A549 (cell line): ENCODE measurements around the gene WRNIP1. TPM values are rescaled to one million over a fixed set of nuclear protein-coding genes. Genes with fewer than 3 reads are reported as not detected.

Experiments used
- ATAC-seq, 2 experiments: fragments of 200-7000 bp in 1 of 2; fragments of >200 bp in 1 of 2; cut with Nextera tagmentation in 1 of 2; cut with Tn5 transposase in 1 of 2; 3 replicates each; pipeline versions ENCODE4 v1.8.0 to v1.9.1; 2018 to 2020; ENCODE audit warnings: mild to moderate bottlenecking in 1 of 2, moderate library complexity in 1 of 2
- CTCF ChIA-PET: fragments of 300-600 bp; sonication (Branson Sonifier 250); formaldehyde crosslinking; extraction: SDS; loops from one replicate; lab custom pipeline; 2021; ENCODE audit warnings: antibody characterized with exemption, inconsistent platforms; lab: Yijun Ruan, JAX
- POLR2A ChIA-PET: fragments of 350-600 bp; formaldehyde crosslinking; extraction: SDS; loops from one replicate; lab custom pipeline; 2021; ENCODE audit warnings: antibody characterized with exemption, inconsistent platforms; lab: Yijun Ruan, JAX
- DNase-seq, 2 experiments: peaks; one replicate each; pipeline versions ENCODE4 v3.0.0 to v3.0.0-alpha.2; 2011 to 2016; ENCODE audit warnings: low read depth in 1 of 2, low spot score in 1 of 2
- FAIRE-seq: peaks from 2 replicates; lab custom pipeline; 2011; peaks lifted over from hg19 to GRCh38; lab: Jason Lieb, UNC
- H3K27ac ChIP-seq, 2 experiments: fragments of >200 bp; sonication (Bioruptor Twin); formaldehyde crosslinking; 3 replicates each; pipeline ENCODE4 v1.5.1; 2016 to 2017
- H3K4me1 ChIP-seq: fragments of >200 bp; sonication (Bioruptor Twin); formaldehyde crosslinking; 3 replicates; pipeline ENCODE4 v1.6.1; 2016
- H3K4me2 ChIP-seq: fragments of >200 bp; sonication (Bioruptor Twin); formaldehyde crosslinking; 3 replicates; pipeline ENCODE4 v1.6.1; 2016
- H3K4me3 ChIP-seq: fragments of >200 bp; sonication (Bioruptor Twin); formaldehyde crosslinking; 3 replicates; pipeline ENCODE4 v1.5.1; 2016
- H3K9me3 ChIP-seq: fragments of >200 bp; sonication (Bioruptor Twin); formaldehyde crosslinking; 3 replicates; pipeline ENCODE4 v1.6.1; 2016
- BHLHE40 ChIP-seq: IDR thresholded peaks from 2 replicates; pipeline ENCODE4 v1.6.1; 2012; ENCODE audit warnings: low read depth, low read length, inconsistent platforms
- CHD2 ChIP-seq: fragments of 150-350 bp; IDR thresholded peaks from 2 replicates; pipeline ENCODE4 v1.6.1; 2014; ENCODE audit warnings: low read length; ENCODE audit not compliant: partially characterized antibody
- EHF ChIP-seq: fragments of 250-450 bp; sonication (Bioruptor Pico); IDR thresholded peaks from 2 replicates; pipeline ENCODE4 v1.5.0; 2020; ENCODE audit warnings: mild to moderate bottlenecking
- EP300 ChIP-seq, 2 experiments: fragments of >200 bp; sonication (Bioruptor Twin); formaldehyde crosslinking; IDR thresholded peaks; 2 replicates in 1 of 2; 3 replicates in 1 of 2; pipeline ENCODE4 v1.6.1; 2016 to 2017
- FOXS1 ChIP-seq: fragments of 250-450 bp; sonication (Bioruptor Pico); IDR thresholded peaks from 2 replicates; pipeline ENCODE4 v1.5.0; 2020; ENCODE audit warnings: mild to moderate bottlenecking, moderate library complexity
- HOXB5 ChIP-seq: fragments of 250-450 bp; sonication (Bioruptor Pico); IDR thresholded peaks from 2 replicates; pipeline ENCODE4 v1.5.0; 2020; ENCODE audit warnings: mild to moderate bottlenecking, moderate library complexity
- JUN ChIP-seq, 2 experiments: fragments of >200 bp; sonication (Bioruptor Twin); formaldehyde crosslinking; IDR thresholded peaks; 2 replicates in 1 of 2; 3 replicates in 1 of 2; pipeline ENCODE4 v1.6.1; 2016 to 2017
- JUNB ChIP-seq: fragments of >200 bp; sonication (Bioruptor Twin); formaldehyde crosslinking; IDR thresholded peaks from 2 replicates; pipeline ENCODE4 v1.6.1; 2016
- KDM5A ChIP-seq: fragments of 200-600 bp; sonication (generic); IDR thresholded peaks from 2 replicates; pipeline ENCODE4 v1.6.1; 2016; ENCODE audit warnings: antibody characterized with exemption, mild to moderate bottlenecking
- MAZ ChIP-seq: fragments of 150-350 bp; IDR thresholded peaks from 2 replicates; pipeline ENCODE4 v1.6.1; 2014; ENCODE audit warnings: antibody characterized with exemption, low read depth, low read length, borderline replicate concordance
- NFE2L2 ChIP-seq: fragments of 150-350 bp; conservative IDR thresholded peaks from 2 replicates; pipeline ENCODE4 v1.6.1; 2014; ENCODE audit warnings: low read length
- POLR2A ChIP-seq: IDR thresholded peaks from 2 replicates; pipeline ENCODE4 v1.6.1; 2012; ENCODE audit warnings: mild to moderate bottlenecking, low read length
- RAD21 ChIP-seq, 2 experiments: fragments of >200 bp in 1 of 2; sonication (Bioruptor Twin) in 1 of 2; formaldehyde crosslinking in 1 of 2; IDR thresholded peaks in 1 of 2; conservative IDR thresholded peaks in 1 of 2; 2 replicates in 1 of 2; 3 replicates in 1 of 2; pipeline ENCODE4 v1.6.1; 2012 to 2018; ENCODE audit warnings: inconsistent platforms in 1 of 2
- RARB ChIP-seq: fragments of 250-450 bp; sonication (Bioruptor Pico); IDR thresholded peaks from 2 replicates; pipeline ENCODE4 v1.8.0; 2021; ENCODE audit warnings: mild to moderate bottlenecking, moderate library complexity
- RNF2 ChIP-seq: fragments of 200-600 bp; sonication (generic); IDR thresholded peaks from 2 replicates; pipeline ENCODE4 v1.6.1; 2016; ENCODE audit warnings: low read depth, mild to moderate bottlenecking, antibody characterized with exemption, moderate library complexity, borderline replicate concordance
- ZSCAN20 ChIP-seq: fragments of 250-450 bp; sonication (Bioruptor Pico); IDR thresholded peaks from 2 replicates; pipeline ENCODE4 v1.8.0; 2022; ENCODE audit warnings: mild to moderate bottlenecking, moderate library complexity
- WGBS: methylation state at CpG from one replicate; pipeline ENCODE4 v1.1.6; 2017; ENCODE audit errors: missing lambda C conversion rate; 5-methylcytosine and 5-hydroxymethylcytosine counted together
- polyA plus RNA-seq, 4 experiments: library from polyadenylated mRNA; depleted of rRNA in 3 of 4; stranded (reverse); fragments of >200 nt; fragmentation: RNase III in 1 of 4; extraction: RNeasy Plus Mini Kit Qiagen cat#74134 plus additional on column Dnase treatment in 1 of 4; gene quantifications; 2 replicates in 3 of 4; 3 replicates in 1 of 4; pipeline ENCODE4 v1.2.3, GENCODE V29; 2011 to 2017
- TF ChIP-seq, protein P1 (sequence below): IDR thresholded peaks from 2 replicates; pipeline ENCODE4 v1.6.1; 2012
- TF ChIP-seq, protein P2 (sequence below): fragments of >200 bp; sonication (Bioruptor Twin); formaldehyde crosslinking; IDR thresholded peaks from 3 replicates; pipeline ENCODE4 v1.6.1; 2016
- TF ChIP-seq, protein P3 (sequence below): fragments of 200-600 bp; sonication (generic); IDR thresholded peaks from 2 replicates; pipeline ENCODE4 v1.6.1; 2016; ENCODE audit warnings: antibody characterized with exemption, mild to moderate bottlenecking, moderate library complexity
- TF ChIP-seq, protein P4 (sequence below): fragments of >200 bp; sonication (Bioruptor Twin); formaldehyde crosslinking; IDR thresholded peaks from 2 replicates; pipeline ENCODE4 v1.6.1; 2016
- TF ChIP-seq, protein P5 (sequence below): fragments of 250-450 bp; sonication (Bioruptor Pico); IDR thresholded peaks from 2 replicates; pipeline ENCODE4 v1.5.0; 2021; ENCODE audit warnings: mild to moderate bottlenecking, moderate library complexity, borderline replicate concordance
- TF ChIP-seq, protein P6 (sequence below): fragments of 450-650 bp; IDR thresholded peaks from 2 replicates; pipeline ENCODE4 v1.6.1; 2014; ENCODE audit warnings: antibody characterized with exemption

The WRNIP1 gene
- polyA plus RNA-seq, 2 of the 4 experiments (the other 2 are of a cell fraction): 27.7 to 32.2 TPM

DNA sequence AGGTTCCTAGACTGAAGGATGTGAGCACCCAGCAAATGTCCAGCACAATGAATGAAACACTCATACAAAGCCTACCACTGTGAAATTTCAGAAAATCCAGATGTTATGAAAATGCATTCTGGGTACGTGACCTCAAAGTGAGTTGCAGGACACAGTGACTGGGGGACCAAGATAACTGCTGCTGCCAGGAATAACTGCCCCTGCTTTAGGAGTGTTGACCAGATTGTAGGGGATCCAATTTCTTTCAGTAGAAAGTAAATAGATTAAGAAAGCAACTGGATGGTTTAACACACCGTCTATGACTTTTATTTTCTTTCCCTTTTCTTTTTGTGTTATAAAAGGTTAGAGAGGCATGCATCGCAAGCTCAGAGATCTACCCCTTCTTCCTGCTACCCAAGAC lies 44.0 kb upstream of the WRNIP1 start:
- ChIA-PET POLR2A (no interaction called here), CTCF (no interaction called here)
- no peak for ATAC-seq
- TF ChIP-seq, protein P1, sequence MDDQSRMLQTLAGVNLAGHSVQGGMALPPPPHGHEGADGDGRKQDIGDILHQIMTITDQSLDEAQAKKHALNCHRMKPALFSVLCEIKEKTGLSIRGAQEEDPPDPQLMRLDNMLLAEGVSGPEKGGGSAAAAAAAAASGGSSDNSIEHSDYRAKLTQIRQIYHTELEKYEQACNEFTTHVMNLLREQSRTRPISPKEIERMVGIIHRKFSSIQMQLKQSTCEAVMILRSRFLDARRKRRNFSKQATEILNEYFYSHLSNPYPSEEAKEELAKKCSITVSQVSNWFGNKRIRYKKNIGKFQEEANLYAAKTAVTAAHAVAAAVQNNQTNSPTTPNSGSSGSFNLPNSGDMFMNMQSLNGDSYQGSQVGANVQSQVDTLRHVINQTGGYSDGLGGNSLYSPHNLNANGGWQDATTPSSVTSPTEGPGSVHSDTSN: no peak
- no peak for TF ChIP-seq HOXB5 (CRISPR knock-in tag)
- no peak for TF ChIP-seq NFE2L2
- no peak for TF ChIP-seq JUN (IDR thresholded peaks at IDR 0.05)
- no peak for TF ChIP-seq POLR2A
- no peak for TF ChIP-seq BHLHE40
- no peak for TF ChIP-seq EP300 (IDR thresholded peaks at IDR 0.05)
- TF ChIP-seq, protein P2, sequence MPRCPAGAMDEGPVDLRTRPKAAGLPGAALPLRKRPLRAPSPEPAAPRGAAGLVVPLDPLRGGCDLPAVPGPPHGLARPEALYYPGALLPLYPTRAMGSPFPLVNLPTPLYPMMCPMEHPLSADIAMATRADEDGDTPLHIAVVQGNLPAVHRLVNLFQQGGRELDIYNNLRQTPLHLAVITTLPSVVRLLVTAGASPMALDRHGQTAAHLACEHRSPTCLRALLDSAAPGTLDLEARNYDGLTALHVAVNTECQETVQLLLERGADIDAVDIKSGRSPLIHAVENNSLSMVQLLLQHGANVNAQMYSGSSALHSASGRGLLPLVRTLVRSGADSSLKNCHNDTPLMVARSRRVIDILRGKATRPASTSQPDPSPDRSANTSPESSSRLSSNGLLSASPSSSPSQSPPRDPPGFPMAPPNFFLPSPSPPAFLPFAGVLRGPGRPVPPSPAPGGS: no peak
- no peaks in the 10 kb centered on the region for H3K4me1 ChIP-seq
- no peaks in the 10 kb centered on the region for H3K9me3 ChIP-seq
- WGBS: 79% methylated on average over 3 of the region's 3 CpGs
- no peak for DNase-seq
- no peak for FAIRE-seq
- no peak overlapping the region for H3K4me2 ChIP-seq
- no peak overlapping the region for H3K4me3 ChIP-seq
- no peak overlapping the region for H3K27ac ChIP-seq

DNA sequence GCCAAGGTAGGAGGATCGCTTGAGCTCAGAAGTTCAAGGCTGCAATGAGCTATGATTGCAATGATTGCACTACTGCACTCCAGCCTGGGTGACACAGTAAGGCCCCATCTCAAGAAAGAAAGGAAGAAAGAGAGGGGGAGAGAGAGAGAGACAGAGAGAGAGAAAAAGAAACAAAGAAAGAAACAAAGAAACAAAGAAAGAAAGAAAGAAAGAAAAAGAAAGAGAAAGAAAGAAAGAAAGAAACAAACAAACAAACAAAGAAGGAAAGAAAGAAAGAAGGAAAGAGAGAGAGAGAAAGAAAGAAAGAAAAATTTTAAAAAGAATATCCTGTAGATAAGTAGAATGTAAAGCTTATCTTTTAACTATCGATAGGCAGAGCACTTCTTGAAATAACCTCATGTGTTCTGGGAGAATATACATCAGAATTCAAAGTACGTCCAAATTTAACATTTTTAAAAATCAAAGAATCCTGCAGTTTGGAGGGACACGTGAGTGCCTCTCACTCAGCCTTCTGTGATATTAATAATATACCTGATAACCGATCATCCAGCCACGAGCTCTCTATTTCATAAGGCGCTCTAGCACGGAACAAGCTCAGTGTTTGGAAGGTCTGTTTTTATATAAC lies 39.7 kb upstream of the WRNIP1 start:
- FAIRE-seq (no peak), DNase-seq (no peak), ATAC-seq (no peak)
- 72% methylated on average over 8 of the region's 8 CpGs for WGBS
- no peak overlapping the region for H3K4me2 ChIP-seq
- ChIA-PET POLR2A (no interaction called here), CTCF (interaction anchor here (1.4 kb wide), 1 partner anchor 12 kb away, joined by 5 read pairs; no protein-coding TSS in a partner anchor)
- TF ChIP-seq, protein P3, sequence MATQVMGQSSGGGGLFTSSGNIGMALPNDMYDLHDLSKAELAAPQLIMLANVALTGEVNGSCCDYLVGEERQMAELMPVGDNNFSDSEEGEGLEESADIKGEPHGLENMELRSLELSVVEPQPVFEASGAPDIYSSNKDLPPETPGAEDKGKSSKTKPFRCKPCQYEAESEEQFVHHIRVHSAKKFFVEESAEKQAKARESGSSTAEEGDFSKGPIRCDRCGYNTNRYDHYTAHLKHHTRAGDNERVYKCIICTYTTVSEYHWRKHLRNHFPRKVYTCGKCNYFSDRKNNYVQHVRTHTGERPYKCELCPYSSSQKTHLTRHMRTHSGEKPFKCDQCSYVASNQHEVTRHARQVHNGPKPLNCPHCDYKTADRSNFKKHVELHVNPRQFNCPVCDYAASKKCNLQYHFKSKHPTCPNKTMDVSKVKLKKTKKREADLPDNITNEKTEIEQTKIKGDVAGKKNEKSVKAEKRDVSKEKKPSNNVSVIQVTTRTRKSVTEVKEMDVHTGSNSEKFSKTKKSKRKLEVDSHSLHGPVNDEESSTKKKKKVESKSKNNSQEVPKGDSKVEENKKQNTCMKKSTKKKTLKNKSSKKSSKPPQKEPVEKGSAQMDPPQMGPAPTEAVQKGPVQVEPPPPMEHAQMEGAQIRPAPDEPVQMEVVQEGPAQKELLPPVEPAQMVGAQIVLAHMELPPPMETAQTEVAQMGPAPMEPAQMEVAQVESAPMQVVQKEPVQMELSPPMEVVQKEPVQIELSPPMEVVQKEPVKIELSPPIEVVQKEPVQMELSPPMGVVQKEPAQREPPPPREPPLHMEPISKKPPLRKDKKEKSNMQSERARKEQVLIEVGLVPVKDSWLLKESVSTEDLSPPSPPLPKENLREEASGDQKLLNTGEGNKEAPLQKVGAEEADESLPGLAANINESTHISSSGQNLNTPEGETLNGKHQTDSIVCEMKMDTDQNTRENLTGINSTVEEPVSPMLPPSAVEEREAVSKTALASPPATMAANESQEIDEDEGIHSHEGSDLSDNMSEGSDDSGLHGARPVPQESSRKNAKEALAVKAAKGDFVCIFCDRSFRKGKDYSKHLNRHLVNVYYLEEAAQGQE: no peak
- TF ChIP-seq RAD21 (conservative IDR thresholded peaks at IDR 0.05 in 1 of 2, IDR thresholded peaks at IDR 0.05 in 1 of 2): no peak
- TF ChIP-seq JUNB: no peak
- no peak for TF ChIP-seq CHD2
- H3K9me3 ChIP-seq: no peaks in the 10 kb centered on the region
- H3K4me1 ChIP-seq: no peaks in the 10 kb centered on the region
- no peak overlapping the region for H3K4me3 ChIP-seq
- no peak overlapping the region for H3K27ac ChIP-seq

DNA sequence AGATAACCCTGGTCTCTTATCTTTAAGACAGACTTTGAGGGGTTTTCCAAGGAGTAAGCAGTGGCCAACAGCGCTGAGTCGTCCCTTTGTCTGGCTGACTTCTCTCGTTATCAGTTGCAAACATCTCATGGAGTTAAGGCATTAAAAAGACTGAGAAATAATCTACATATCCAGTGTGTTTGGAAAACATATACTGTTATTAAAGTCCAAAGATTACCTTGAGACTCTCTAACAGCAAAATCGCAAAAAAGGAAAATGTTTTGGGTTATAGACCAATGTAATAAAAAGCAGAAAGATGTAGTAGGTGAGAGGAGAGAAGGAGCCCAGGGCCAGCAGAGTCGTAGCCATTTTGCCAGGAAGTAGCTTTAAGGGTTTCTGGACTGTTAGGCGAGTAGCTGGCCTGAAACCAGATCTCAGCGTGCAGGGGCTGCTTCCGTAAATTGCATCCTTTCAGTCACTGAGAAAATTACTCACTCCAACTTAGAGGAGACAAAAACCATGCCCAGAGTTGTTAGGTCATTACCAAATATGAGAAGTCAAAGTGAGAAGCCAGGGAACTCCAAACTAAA lies 39.1 kb upstream of the WRNIP1 start:
- Histone ChIP-seq H3K9me3 (no peaks in the 10 kb centered on the region), H3K4me2 (no peak overlapping the region), H3K27ac (no peak overlapping the region), H3K4me1 (no peaks in the 10 kb centered on the region), H3K4me3 (no peak overlapping the region)
- no peak for FAIRE-seq
- ChIA-PET POLR2A (no interaction called here), CTCF (interaction anchor here (1.4 to 3.4 kb wide), 2 partner anchors 12 to 24 kb away, joined by 5 to 18 read pairs; partner anchors contain the start of gene MYLK4)
- WGBS: 43% methylated on average over 8 of the region's 8 CpGs
- DNase-seq: no peak
- ATAC-seq: no peak
- TF ChIP-seq EHF (CRISPR knock-in tag): no peak
- TF ChIP-seq MAZ: no peak
- TF ChIP-seq, protein P4, sequence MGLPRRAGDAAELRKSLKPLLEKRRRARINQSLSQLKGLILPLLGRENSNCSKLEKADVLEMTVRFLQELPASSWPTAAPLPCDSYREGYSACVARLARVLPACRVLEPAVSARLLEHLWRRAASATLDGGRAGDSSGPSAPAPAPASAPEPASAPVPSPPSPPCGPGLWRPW: no peak
- TF ChIP-seq, protein P5, sequence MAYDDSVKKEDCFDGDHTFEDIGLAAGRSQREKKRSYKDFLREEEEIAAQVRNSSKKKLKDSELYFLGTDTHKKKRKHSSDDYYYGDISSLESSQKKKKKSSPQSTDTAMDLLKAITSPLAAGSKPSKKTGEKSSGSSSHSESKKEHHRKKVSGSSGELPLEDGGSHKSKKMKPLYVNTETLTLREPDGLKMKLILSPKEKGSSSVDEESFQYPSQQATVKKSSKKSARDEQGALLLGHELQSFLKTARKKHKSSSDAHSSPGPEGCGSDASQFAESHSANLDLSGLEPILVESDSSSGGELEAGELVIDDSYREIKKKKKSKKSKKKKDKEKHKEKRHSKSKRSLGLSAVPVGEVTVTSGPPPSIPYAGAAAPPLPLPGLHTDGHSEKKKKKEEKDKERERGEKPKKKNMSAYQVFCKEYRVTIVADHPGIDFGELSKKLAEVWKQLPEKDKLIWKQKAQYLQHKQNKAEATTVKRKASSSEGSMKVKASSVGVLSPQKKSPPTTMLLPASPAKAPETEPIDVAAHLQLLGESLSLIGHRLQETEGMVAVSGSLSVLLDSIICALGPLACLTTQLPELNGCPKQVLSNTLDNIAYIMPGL (CRISPR knock-in tag): no peak
- no peak for TF ChIP-seq JUNB
- no peak for TF ChIP-seq ZSCAN20 (CRISPR knock-in tag)
- no peak for TF ChIP-seq RARB (CRISPR knock-in tag)
- TF ChIP-seq RNF2: no peak
- TF ChIP-seq, protein P6, sequence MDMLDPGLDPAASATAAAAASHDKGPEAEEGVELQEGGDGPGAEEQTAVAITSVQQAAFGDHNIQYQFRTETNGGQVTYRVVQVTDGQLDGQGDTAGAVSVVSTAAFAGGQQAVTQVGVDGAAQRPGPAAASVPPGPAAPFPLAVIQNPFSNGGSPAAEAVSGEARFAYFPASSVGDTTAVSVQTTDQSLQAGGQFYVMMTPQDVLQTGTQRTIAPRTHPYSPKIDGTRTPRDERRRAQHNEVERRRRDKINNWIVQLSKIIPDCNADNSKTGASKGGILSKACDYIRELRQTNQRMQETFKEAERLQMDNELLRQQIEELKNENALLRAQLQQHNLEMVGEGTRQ: no peak
- TF ChIP-seq POLR2A: no peak
- no peak for TF ChIP-seq JUN (IDR thresholded peaks at IDR 0.05)
- no peak for TF ChIP-seq FOXS1 (CRISPR knock-in tag)
- no peak for TF ChIP-seq KDM5A
